Erythroblast (primary cell): ENCODE data around the gene REPS2.

Experiments used
- GATA1 ChIP-seq: IDR thresholded peaks from 2 replicates; pipeline ENCODE4 v1.6.1; 2011; ENCODE audit warnings: low read depth, mild to moderate bottlenecking, control low read depth, low read length, moderate library complexity
- POLR2A ChIP-seq: IDR thresholded peaks from 2 replicates; pipeline ENCODE4 v1.6.1; 2011; ENCODE audit warnings: mild to moderate bottlenecking, low read length

DNA sequence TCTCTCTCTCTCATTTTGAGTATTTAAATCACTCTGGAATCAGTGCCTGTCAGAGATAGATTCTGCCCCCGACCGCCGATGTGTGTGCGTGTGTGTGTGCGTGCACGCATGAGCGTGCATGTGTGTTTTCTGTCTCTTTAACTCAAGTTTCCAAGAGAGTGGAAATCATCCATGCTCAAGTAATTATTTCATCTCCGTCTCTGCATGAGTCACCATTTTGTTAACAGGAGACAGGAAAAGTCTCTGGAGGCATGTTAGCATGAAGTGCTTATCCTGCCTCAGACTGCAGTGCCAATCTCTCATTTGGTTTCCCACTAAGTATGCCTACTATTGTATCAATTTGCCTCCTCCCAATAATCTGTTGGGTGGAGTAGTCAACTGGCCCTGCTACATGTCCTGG lies 245.6 kb downstream of the REPS2 start:
- no peak for TF ChIP-seq POLR2A
- no peak for TF ChIP-seq GATA1
